Iris pigment epithelial cell (primary cell): ENCODE results near the gene SERPINE1.

ENCODE experiments used
- DNase-seq: peaks from one replicate; pipeline ENCODE4 v3.0.0-alpha.2; 2011; ENCODE audit warnings: low read depth

SERPINE1 gene

DNA sequence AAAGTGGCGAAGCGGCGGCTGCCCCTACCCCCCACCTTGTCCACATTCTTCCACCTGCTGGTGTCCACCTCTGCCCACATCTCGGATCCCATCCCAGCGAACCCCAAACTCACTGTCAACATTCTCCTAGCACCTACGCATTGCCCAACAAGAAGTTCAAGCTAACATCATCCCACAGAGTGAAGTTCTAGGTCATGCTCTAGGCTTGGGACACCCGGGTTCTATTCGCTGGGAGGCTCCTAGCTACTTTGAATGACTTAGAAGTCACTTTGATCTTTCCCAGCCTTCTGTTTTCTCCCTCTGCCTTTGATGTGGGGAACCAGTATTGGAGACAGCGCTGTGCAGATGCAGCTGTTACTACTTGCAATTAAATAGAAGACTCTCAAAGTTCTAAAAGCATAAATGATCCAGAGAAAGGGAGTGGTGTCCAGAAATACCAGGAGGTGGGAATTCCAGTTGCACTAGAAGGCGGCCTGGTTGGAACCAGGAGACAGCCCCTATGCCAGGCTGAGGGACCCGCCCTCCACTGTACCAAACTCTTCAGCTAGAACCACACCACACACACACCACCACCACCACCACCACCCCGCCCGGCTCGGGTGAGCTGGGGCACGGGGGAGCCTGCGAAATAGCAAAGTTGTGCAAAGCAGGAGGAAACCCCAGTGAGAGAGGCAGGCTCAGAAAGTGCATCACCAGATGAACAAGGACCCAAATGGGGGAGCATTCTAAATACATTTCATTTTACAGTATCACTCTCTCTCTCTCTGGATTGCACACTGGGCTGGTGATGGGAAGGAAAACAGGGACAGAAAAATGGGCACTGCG, 43.9 kb downstream of the SERPINE1 start:
- no peak for DNase-seq

DNA sequence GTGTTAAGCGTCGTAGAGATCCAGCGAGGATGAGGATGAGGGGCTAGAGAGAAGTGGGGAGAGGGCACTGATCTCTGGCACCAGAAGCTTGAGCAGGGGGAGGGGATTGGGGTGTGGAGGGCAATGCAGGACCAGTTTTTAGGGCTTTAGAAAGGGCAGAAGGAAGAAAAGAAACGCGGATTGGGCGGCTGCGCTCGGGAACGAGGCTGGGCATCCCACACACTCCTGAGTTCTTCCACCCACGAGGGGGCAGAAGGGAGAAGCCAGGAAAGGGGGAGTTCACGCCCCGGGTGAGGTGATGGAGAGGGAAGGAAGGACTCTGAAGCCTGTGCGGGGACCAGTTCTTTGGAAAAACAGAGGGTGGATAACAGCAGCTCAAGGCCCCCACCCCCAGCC, 44.5 kb downstream of the SERPINE1 start:
- DNase-seq: no peak

DNA sequence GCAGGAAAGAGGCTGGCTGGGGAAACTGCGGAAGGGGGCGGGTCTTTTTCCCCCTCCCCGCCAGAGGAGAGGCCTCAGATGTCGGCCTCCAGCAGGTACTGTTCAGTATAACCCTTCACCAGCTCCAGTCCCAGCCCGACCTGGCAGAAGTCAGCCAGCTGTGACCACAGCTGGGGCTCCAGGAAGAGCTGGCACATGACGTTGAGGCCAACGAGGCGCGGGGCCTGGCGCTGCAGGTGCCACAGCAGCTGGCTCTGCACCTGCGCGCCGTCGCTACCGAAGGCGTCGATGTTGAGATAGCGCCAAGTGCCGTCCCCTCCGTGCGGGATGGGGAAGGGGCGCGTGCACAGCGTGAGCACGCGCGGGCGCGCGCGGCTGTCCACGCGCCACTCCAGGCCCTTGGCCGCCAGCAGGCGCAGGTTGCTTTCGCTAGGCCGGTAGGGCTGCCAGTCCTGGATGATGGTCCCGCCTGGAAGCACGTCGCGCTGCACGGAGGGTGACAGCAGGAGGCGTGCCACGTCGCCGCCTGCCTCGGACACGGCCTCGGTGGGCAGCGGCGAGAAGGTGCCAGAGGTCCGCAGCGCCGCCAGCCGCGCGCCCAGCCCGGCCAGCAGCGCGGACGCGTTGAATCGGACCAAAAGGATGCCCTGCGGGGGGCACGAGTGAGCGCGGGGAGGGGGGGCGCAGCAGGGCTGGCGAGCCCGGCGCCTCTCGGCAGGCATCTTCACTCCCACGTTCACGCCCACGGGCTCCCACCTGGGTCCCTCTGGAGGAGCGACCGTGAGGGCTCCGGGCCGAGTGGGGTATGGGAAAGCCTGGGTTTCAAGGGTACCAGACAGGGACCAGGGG, 45.3 kb downstream of the SERPINE1 start:
- no peak for DNase-seq

DNA sequence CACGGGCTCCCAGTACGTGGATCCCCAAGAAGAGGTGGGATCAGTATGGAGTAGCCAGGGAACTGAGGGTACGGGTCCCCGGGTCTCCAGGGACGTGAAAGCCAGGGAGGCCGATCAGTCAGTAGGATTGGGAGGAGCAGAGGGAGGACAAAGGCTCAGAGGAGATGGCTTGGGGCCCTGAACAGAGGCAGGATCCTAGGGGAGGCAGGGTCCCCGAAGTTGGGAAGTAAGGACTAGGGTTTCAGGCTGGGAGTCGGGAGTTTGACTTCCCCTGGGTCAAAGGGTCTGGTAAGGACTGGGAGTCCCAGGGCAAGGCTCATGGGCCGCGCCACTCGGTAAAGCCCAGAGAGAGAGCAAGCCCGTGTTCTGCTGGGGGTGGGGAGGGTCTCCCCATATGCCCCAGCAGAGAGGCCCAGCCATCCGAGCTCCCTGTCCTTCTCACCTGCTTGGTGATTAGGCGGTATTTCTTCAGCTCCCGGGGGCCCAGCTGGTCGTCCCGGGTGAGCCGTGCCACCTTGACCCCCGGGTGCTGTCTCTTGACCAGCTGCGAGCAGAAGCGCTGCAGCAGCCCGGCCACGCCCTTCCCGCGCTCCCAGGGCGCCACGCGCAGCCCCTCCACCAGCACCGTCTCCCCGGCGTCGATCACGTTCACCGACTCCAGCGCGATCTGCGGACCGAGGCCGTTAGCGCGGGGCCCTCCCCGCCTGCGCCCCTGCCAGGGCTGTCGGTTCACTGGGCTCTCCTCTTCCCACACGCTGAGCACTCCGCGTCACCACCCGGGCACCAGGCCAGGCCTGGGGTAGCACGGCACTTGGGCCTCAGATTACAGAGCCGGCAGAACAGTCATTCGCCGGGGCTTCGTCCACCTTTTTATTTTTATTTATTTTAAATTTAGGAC, 46.2 kb downstream of the SERPINE1 start:
- peak; percentile 42 for DNase-seq

DNA sequence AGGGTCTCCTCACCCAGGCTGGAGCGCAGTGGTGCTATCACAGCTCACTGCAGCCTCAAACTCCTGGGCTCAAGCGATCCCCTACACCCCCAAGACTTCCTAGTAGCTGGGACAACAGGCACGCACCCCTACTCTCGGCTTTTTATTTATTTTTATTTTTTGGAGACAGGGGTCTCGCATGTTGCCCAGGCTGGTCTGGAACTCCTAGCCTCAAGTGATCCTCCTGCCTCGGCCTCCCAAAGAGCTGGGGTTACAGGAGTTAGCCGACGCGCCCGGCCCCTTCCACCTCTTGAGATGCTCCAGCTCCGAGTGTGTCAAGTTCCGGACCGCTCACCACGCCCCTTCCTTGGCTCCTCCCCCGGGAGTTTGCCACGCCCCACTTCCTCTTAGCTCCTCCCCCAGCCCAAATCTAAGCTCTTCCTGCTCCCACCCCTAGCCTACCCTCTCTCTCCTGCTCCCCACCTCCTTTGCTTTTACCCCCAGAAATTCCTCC, 46.9 kb downstream of the SERPINE1 start:
- DNase-seq: peak; percentile 41

DNA sequence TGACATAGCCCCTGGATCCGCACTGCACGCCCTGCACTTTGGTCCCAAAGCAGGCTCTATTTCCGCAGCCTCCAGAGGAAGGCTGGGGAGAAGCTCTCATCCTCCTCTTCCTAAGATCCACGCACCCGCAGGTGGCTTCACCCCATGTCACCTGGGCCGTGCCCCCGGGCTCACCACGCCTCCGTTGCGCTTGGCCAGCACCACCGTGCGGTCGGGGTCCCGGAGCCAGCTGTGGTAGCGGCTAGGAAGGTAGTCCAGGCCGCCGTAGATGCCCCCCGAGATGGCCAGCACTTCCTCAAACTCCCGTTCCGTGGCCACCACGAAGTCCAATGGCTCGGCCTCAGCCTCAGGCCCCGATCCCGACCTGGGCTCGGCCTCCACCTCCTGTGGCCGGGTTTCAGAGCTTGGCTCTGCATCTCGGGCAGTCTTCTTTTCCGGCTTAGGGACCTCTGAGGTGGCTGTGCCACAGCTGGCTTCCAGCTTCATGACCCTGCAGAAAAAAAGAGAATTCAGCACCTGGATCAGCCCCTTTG, 47.5 kb downstream of the SERPINE1 start:
- no peak for DNase-seq

DNA sequence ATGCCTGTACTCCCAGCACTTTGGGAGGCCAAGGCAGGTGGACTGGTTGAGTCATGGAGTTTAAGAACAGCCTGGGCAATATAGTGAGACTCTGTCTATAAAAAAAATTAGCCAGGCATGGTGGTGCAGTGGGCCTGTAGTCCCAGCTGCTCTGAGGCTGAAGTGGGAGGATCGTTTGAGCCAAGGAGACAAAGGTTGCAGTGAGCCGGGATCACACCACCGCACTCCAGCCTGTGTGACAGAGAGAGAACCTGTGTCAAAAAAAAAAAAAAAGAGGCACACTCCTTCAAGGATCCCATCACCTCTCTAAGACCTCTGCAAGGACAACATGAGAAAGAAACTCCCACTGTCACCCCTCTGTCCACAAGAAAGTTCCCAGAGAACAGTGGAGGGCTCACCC, 48.8 kb downstream of the SERPINE1 start:
- DNase-seq: no peak

DNA sequence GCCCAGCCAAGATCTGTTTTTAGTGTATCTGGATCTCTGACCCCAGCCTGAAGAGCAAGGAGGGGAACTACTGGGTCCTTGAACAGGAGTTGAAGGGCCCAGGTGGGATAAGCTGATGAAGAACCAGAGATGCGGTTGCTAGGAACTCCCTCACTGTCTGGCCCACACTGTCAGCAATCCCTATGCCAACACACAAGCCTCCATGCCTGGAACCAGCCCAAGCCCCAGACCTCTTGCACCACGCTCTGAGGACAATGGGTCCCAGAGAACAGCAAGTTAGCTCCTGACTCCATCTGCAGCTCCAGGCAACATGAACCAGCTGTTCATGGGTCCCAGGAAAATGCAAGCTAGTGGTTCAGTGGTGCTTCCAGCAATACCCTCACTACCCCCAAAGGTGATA, 50.7 kb downstream of the SERPINE1 start:
- no peak for DNase-seq

DNA sequence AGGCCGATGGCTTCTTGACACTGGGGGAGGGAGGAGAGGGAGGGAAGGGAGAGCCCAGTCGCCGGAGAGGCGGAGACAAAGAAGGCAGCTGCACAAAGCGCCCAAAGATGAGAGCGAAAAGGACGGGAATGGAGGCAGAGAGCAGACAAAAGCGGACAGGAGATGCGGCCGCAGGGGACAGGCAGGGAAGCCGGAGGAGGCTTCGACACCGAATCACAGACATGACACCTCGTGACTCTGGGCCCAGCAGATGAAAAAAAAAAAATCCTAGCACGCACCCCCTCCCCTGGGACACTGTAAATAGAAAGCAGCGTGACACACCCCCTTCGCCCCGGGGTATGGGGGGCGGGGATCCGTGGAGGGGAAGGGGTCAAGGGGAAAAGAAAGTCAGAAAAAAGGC, 52.2 kb downstream of the SERPINE1 start:
- no peak for DNase-seq

DNA sequence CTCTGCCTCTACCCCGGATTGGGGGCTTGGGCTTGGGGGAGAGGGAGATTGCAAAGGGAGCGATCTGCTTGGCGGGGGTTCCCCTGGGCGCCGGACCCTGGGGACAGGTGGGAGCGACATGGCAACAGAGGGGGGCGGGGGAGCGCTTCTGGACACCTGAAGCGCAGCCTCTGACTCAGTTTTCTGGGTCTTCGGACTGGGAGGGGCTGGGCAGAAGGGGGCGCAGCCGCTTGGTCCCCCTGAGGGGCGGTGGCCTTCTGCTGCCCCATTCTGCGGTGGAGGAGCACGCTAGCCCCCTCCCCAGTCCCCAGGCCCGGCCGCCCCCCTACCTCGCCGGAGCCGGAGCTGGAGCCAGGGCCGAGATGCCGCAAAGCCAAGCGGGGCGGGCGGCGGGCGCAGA, 52.8 kb downstream of the SERPINE1 start:
- DNase-seq: no peak

DNA sequence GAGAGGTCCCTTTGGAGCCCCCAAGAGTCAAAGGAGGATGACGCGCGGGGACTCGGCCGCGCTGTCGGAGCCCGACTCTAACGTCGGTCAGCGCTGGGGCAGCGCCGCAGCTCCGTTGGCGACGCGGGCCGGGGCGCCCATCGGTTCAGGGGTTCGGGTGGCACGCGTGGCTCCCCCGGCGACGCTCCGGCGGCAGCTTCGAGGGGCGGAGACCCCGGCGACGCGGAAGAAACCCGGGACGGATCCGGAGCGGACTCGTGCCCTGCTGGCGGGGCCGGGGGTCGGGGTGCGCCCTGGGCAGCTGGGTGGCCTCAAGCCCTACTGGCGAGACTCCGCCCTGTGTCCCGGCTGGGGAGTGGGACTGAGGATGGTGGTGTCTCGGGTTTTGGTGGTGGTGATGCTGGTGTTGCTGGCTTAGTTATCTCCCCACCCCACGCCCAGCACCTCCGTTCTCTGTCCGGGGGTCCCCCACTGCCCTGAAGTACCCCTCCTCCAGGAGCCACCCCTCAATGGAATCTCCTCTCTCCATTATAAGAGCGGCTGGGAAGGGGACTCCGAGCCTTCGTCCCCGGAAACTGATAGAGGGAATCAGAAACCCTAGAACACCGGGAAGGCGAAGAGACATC, 53.3 kb downstream of the SERPINE1 start, which contains the start of gene NAT16:
TSS of gene NAT16 (minus strand) at position 164 of the 626 bp plus-strand sequence. CDS start 5,486 bp downstream, outside the sequence.
- no peak for DNase-seq

DNA sequence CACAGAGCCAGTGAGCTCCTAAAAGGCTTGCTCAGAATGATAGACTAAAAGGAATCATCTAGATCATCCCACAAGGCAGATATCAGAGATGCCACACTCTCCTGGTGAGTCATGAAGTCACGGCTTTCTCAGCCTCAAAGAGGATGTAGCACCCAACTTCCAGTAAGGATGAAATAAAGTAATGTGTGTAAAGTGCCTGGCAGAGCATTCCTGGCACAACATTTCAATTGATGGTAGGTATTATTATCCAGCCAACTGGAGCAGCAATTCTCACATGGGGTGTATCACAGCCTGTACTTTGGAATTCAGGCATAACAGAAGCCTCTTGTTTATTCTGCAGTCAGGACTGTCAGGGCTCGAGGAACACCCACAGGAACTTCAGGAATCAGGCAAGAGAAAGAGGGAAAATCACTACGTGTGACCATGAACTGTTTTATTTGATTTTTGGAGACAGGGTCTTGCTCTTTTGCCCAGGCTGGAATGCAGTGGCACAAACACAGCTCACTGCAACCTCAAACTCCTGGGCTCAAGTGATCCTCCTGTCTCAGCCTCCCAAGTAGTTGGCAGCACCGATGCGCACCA, 58.4 kb downstream of the SERPINE1 start:
- peak; percentile 62 for DNase-seq

DNA sequence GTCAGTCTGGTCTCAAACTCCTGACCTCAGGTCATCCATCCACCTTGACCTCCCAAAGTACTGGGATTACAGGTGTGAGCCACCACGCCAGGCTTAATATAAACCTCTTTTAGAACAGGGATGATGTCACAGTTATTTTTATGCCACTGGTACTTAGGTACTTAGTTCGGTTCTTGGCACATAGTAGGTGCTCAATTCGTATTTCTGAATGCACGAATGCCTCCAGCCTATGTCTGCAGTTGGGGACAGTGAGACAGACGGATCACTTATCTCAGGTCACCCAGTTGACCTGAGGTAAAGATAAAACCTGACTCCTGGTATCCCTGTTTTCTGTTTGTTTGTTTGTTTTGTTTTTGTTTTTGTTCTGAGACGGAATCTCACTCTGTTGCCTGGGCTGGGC, 59.3 kb downstream of the SERPINE1 start:
- DNase-seq: no peak

DNA sequence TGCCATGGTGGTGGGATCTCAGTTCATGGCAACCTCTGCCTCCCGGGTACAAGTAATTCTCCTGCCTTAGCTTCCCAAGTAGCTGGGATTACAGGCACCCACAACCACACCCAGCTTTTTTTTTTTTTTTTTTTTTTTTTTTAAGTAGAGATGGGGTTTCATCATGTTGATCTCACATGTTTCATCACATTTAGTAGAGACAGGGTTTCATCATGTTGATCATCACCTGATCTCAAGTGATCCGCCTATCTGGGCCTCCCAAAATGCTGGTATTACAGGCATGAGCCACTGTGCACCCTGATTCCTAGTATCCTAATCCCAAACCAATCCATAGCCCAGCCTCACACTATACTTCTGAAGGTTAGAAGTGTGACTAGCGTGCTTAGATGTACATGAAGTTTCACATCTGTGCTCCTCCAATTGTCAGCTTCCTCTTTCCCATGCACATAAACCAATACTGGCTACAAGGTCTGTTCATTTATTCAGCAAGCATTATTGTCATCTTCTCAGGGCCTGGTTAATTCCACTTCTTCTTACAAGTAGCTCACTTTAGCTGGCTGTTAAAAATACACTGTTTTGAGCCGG, 60.0 kb downstream of the SERPINE1 start:
- no peak for DNase-seq
